B cell (primary cell): ENCODE data around the gene CEP128.

Source experiments
- EZH2 ChIP-seq: IDR thresholded peaks from 2 replicates; pipeline ENCODE4 v1.6.1; 2012; ENCODE audit warnings: borderline replicate concordance, low read depth, mild to moderate bottlenecking, moderate library complexity, low read length; ENCODE audit not compliant: insufficient read depth, poor library complexity, severe bottlenecking
- TF ChIP-seq, protein P1 (sequence below): fragments of 200-600 bp; IDR thresholded peaks from one replicate; pipeline ENCODE4 v1.8.0; 2022; ENCODE audit warnings: antibody characterized with exemption, mild to moderate bottlenecking

DNA sequence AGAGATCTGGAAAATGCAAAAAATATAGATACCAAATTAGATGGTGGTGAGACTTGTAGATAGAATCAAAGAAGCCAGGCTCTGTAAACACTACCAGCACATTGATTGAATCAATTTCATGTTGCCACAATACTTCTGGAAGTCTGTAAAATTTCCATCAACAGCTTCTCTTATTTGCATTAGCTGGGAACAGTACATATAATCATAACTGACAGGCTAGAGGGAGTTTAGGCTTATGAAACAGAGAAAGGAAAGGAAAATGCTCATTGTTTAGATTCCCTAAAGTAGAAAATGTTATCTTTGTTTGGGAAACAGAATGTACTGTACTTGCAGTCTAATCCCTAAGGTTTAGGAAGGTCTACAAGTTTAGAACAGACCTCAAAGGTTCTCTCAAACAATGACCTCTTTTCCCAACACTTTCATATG lies 335.2 kb downstream of the CEP128 start:
- TF ChIP-seq, protein P1, sequence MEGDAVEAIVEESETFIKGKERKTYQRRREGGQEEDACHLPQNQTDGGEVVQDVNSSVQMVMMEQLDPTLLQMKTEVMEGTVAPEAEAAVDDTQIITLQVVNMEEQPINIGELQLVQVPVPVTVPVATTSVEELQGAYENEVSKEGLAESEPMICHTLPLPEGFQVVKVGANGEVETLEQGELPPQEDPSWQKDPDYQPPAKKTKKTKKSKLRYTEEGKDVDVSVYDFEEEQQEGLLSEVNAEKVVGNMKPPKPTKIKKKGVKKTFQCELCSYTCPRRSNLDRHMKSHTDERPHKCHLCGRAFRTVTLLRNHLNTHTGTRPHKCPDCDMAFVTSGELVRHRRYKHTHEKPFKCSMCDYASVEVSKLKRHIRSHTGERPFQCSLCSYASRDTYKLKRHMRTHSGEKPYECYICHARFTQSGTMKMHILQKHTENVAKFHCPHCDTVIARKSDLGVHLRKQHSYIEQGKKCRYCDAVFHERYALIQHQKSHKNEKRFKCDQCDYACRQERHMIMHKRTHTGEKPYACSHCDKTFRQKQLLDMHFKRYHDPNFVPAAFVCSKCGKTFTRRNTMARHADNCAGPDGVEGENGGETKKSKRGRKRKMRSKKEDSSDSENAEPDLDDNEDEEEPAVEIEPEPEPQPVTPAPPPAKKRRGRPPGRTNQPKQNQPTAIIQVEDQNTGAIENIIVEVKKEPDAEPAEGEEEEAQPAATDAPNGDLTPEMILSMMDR, result no peak
- no peak for TF ChIP-seq EZH2
